Right lobe of liver (tissue), 4 donors: ENCODE data around the gene VGLL4.

Experiments
- POLR2A ChIP-seq: fragments of 450-650 bp; IDR thresholded peaks from one replicate; pipeline ENCODE4 v1.6.1; 2017; ENCODE audit warnings: antibody characterized with exemption, mild to moderate bottlenecking
- TF ChIP-seq, protein P1 (sequence below), 4 donors: fragments of 200-600 bp in 3 of 4; fragments of 450-650 bp in 1 of 4; IDR thresholded peaks; one replicate each; pipeline versions ENCODE4 v1.5.1 to v1.8.0; 2016 to 2022; ENCODE audit warnings: antibody characterized with exemption in 4 of 4, mild to moderate bottlenecking in 2 of 4
- donor health status: DM: no; HTN: no; CAD: no.
- donor health status: DM: no; HTN: no; CAD: no.
- donor health status: DM: no; HTN: yes; CAD: no.

DNA sequence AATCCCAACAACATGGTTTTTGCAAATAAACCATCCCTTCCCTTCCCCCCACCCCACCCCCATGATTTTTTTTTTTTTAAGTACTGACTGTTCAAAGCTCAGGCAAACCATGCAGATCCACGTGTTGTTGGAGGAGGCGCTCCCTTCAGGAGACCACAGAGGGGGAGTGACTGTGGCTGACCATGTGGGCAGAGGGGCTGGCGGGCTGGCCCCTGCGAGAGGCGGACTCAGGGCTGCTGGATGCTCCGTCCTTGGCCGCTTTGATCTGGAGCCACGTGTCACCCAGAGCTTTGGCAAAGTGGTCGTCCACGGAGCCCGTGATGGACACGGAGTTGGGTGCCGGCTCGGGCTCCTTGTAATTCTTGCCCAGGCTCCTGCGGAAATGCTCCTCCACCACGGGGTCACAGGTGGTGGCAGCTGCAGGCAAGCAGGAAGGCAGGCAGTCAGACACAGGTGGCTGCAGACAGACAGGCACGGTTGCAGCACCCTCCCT, 85.3 kb downstream of the VGLL4 start:
- TF ChIP-seq, protein P1, sequence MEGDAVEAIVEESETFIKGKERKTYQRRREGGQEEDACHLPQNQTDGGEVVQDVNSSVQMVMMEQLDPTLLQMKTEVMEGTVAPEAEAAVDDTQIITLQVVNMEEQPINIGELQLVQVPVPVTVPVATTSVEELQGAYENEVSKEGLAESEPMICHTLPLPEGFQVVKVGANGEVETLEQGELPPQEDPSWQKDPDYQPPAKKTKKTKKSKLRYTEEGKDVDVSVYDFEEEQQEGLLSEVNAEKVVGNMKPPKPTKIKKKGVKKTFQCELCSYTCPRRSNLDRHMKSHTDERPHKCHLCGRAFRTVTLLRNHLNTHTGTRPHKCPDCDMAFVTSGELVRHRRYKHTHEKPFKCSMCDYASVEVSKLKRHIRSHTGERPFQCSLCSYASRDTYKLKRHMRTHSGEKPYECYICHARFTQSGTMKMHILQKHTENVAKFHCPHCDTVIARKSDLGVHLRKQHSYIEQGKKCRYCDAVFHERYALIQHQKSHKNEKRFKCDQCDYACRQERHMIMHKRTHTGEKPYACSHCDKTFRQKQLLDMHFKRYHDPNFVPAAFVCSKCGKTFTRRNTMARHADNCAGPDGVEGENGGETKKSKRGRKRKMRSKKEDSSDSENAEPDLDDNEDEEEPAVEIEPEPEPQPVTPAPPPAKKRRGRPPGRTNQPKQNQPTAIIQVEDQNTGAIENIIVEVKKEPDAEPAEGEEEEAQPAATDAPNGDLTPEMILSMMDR (IDR thresholded peaks at IDR 0.05), result no peak
- TF ChIP-seq POLR2A, result no peak
